HEK293 (cell line): ENCODE data around the gene TSEN2.

ENCODE experiments used
- EGR2 ChIP-seq: fragments of 450-650 bp; formaldehyde crosslinking; IDR thresholded peaks from 2 replicates; pipeline ENCODE4 v1.5.1; 2016; ENCODE audit warnings: low read depth, missing biosample characterization, missing genetic modification characterization
- GLI2 ChIP-seq: fragments of 450-650 bp; formaldehyde crosslinking; IDR thresholded peaks from 2 replicates; pipeline ENCODE4; 2017; ENCODE audit warnings: missing biosample characterization, missing genetic modification characterization, low read depth, borderline replicate concordance
- GLIS1 ChIP-seq: fragments of 450-650 bp; formaldehyde crosslinking; IDR thresholded peaks from 2 replicates; pipeline ENCODE4 v1.5.1; 2016; ENCODE audit warnings: missing biosample characterization, missing genetic modification characterization
- HIC1 ChIP-seq: fragments of 450-650 bp; formaldehyde crosslinking; IDR thresholded peaks from 2 replicates; pipeline ENCODE4 v1.5.1; 2016; ENCODE audit warnings: missing biosample characterization, missing genetic modification characterization
- KLF16 ChIP-seq: fragments of 450-650 bp; formaldehyde crosslinking; IDR thresholded peaks from 2 replicates; pipeline ENCODE4 v1.5.1; 2017; ENCODE audit warnings: missing biosample characterization, missing genetic modification characterization
- KLF17 ChIP-seq: fragments of 450-650 bp; formaldehyde crosslinking; IDR thresholded peaks from 2 replicates; pipeline ENCODE4 v1.5.1; 2016; ENCODE audit warnings: missing biosample characterization, missing genetic modification characterization
- KLF8 ChIP-seq: fragments of 450-650 bp; formaldehyde crosslinking; IDR thresholded peaks from 2 replicates; pipeline ENCODE4 v1.5.1; 2016; ENCODE audit warnings: missing biosample characterization, missing genetic modification characterization
- MYNN ChIP-seq: fragments of 450-650 bp; formaldehyde crosslinking; IDR thresholded peaks from 2 replicates; pipeline ENCODE4 v1.5.1; 2016; ENCODE audit warnings: missing biosample characterization, missing genetic modification characterization, borderline replicate concordance
- ZFP69B ChIP-seq: fragments of 450-650 bp; formaldehyde crosslinking; IDR thresholded peaks from 2 replicates; pipeline ENCODE4 v1.5.1; 2016; ENCODE audit warnings: missing biosample characterization, missing genetic modification characterization
- ZNF10 ChIP-seq: fragments of 450-650 bp; formaldehyde crosslinking; IDR thresholded peaks from 2 replicates; pipeline ENCODE4 v1.5.1; 2017; ENCODE audit warnings: missing biosample characterization, missing genetic modification characterization
- ZNF140 ChIP-seq: fragments of 450-650 bp; formaldehyde crosslinking; IDR thresholded peaks from 2 replicates; pipeline ENCODE4 v1.5.1; 2016; ENCODE audit warnings: missing biosample characterization, missing genetic modification characterization
- ZNF341 ChIP-seq: fragments of 450-650 bp; formaldehyde crosslinking; IDR thresholded peaks from 2 replicates; pipeline ENCODE4; 2016; ENCODE audit warnings: low read depth, missing biosample characterization, missing genetic modification characterization
- ZNF423 ChIP-seq: fragments of 450-650 bp; formaldehyde crosslinking; IDR thresholded peaks from 2 replicates; pipeline ENCODE4 v1.5.1; 2016; ENCODE audit warnings: missing biosample characterization, missing genetic modification characterization
- ZNF48 ChIP-seq: fragments of 450-650 bp; formaldehyde crosslinking; IDR thresholded peaks from 2 replicates; pipeline ENCODE4 v1.5.1; 2016; ENCODE audit warnings: missing biosample characterization, missing genetic modification characterization
- ZNF521 ChIP-seq: fragments of 450-650 bp; formaldehyde crosslinking; IDR thresholded peaks from 2 replicates; pipeline ENCODE4 v1.5.1; 2017; ENCODE audit warnings: missing biosample characterization, mild to moderate bottlenecking, missing genetic modification characterization
- ZNF560 ChIP-seq: fragments of 450-650 bp; formaldehyde crosslinking; IDR thresholded peaks from 2 replicates; pipeline ENCODE4 v1.5.1; 2017; ENCODE audit warnings: missing biosample characterization, missing genetic modification characterization, borderline replicate concordance
- ZNF571 ChIP-seq: fragments of 450-650 bp; formaldehyde crosslinking; IDR thresholded peaks from 2 replicates; pipeline ENCODE4 v1.5.0; 2017; ENCODE audit warnings: missing biosample characterization, missing genetic modification characterization
- ZNF660 ChIP-seq: fragments of 450-650 bp; IDR thresholded peaks from 2 replicates; pipeline ENCODE4 v1.5.1; 2018; ENCODE audit warnings: missing biosample characterization, mild to moderate bottlenecking, missing genetic modification characterization
- ZNF664 ChIP-seq: fragments of 450-650 bp; formaldehyde crosslinking; IDR thresholded peaks from 2 replicates; pipeline ENCODE4 v1.5.1; 2016; ENCODE audit warnings: missing biosample characterization, missing genetic modification characterization
- ZNF768 ChIP-seq: fragments of 450-650 bp; formaldehyde crosslinking; IDR thresholded peaks from 2 replicates; pipeline ENCODE4 v1.5.1; 2018; ENCODE audit warnings: missing biosample characterization, mild to moderate bottlenecking, missing genetic modification characterization
- ZNF777 ChIP-seq: fragments of 450-650 bp; formaldehyde crosslinking; IDR thresholded peaks from 2 replicates; pipeline ENCODE4 v1.5.1; 2017; ENCODE audit warnings: missing biosample characterization, missing genetic modification characterization, borderline replicate concordance
- ZSCAN23 ChIP-seq: fragments of 450-650 bp; formaldehyde crosslinking; IDR thresholded peaks from 2 replicates; pipeline ENCODE4 v1.5.1; 2016; ENCODE audit warnings: missing biosample characterization, missing genetic modification characterization
- TF ChIP-seq, protein P1 (sequence below): fragments of 450-650 bp; formaldehyde crosslinking; IDR thresholded peaks from 2 replicates; pipeline ENCODE4 v1.5.1; 2017; ENCODE audit warnings: missing biosample characterization, missing genetic modification characterization
- TF ChIP-seq, protein P2 (sequence below): fragments of 450-650 bp; formaldehyde crosslinking; IDR thresholded peaks from 2 replicates; pipeline ENCODE4 v1.5.1; 2016; ENCODE audit warnings: missing biosample characterization, missing genetic modification characterization
- TF ChIP-seq, protein P3 (sequence below): fragments of 450-650 bp; formaldehyde crosslinking; IDR thresholded peaks from 2 replicates; pipeline ENCODE4 v1.5.1; 2016; ENCODE audit warnings: missing biosample characterization, missing genetic modification characterization
- TF ChIP-seq, protein P4 (sequence below): fragments of 450-650 bp; formaldehyde crosslinking; IDR thresholded peaks from 2 replicates; pipeline ENCODE4 v1.5.1; 2016; ENCODE audit warnings: missing biosample characterization, missing genetic modification characterization
- TF ChIP-seq, protein P5 (sequence below): fragments of 450-650 bp; formaldehyde crosslinking; IDR thresholded peaks from 2 replicates; pipeline ENCODE4 v1.5.1; 2016; ENCODE audit warnings: missing biosample characterization, missing genetic modification characterization

The TSEN2 gene

GRCh38 chr3:12484198-12484982 is at the start of gene TSEN2 (continued):
- TF ChIP-seq, protein P1, sequence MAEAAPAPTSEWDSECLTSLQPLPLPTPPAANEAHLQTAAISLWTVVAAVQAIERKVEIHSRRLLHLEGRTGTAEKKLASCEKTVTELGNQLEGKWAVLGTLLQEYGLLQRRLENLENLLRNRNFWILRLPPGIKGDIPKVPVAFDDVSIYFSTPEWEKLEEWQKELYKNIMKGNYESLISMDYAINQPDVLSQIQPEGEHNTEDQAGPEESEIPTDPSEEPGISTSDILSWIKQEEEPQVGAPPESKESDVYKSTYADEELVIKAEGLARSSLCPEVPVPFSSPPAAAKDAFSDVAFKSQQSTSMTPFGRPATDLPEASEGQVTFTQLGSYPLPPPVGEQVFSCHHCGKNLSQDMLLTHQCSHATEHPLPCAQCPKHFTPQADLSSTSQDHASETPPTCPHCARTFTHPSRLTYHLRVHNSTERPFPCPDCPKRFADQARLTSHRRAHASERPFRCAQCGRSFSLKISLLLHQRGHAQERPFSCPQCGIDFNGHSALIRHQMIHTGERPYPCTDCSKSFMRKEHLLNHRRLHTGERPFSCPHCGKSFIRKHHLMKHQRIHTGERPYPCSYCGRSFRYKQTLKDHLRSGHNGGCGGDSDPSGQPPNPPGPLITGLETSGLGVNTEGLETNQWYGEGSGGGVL (tag by site-specific recombination): no peak
- TF ChIP-seq, protein P2, sequence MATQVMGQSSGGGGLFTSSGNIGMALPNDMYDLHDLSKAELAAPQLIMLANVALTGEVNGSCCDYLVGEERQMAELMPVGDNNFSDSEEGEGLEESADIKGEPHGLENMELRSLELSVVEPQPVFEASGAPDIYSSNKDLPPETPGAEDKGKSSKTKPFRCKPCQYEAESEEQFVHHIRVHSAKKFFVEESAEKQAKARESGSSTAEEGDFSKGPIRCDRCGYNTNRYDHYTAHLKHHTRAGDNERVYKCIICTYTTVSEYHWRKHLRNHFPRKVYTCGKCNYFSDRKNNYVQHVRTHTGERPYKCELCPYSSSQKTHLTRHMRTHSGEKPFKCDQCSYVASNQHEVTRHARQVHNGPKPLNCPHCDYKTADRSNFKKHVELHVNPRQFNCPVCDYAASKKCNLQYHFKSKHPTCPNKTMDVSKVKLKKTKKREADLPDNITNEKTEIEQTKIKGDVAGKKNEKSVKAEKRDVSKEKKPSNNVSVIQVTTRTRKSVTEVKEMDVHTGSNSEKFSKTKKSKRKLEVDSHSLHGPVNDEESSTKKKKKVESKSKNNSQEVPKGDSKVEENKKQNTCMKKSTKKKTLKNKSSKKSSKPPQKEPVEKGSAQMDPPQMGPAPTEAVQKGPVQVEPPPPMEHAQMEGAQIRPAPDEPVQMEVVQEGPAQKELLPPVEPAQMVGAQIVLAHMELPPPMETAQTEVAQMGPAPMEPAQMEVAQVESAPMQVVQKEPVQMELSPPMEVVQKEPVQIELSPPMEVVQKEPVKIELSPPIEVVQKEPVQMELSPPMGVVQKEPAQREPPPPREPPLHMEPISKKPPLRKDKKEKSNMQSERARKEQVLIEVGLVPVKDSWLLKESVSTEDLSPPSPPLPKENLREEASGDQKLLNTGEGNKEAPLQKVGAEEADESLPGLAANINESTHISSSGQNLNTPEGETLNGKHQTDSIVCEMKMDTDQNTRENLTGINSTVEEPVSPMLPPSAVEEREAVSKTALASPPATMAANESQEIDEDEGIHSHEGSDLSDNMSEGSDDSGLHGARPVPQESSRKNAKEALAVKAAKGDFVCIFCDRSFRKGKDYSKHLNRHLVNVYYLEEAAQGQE (tag by site-specific recombination): peak; percentile 49
- TF ChIP-seq ZSCAN23 (tag by site-specific recombination): no peak; the same call in 1 of the 2 replicates
- no peak for TF ChIP-seq ZNF48 (tag by site-specific recombination)
- no peak for TF ChIP-seq ZNF560 (tag by site-specific recombination)
- TF ChIP-seq, protein P3, sequence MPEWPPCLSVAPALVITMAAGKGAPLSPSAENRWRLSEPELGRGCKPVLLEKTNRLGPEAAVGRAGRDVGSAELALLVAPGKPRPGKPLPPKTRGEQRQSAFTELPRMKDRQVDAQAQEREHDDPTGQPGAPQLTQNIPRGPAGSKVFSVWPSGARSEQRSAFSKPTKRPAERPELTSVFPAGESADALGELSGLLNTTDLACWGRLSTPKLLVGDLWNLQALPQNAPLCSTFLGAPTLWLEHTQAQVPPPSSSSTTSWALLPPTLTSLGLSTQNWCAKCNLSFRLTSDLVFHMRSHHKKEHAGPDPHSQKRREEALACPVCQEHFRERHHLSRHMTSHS (tag by site-specific recombination): no peak
- peak; percentile 70 for TF ChIP-seq KLF16 (tag by site-specific recombination)
- TF ChIP-seq GLIS1 (tag by site-specific recombination): peak; percentile 77
- TF ChIP-seq ZNF521 (tag by site-specific recombination): no peak
- TF ChIP-seq GLI2 (tag by site-specific recombination): no peak
- TF ChIP-seq ZNF660 (tag by site-specific recombination): peak; percentile 55
- TF ChIP-seq, protein P4, sequence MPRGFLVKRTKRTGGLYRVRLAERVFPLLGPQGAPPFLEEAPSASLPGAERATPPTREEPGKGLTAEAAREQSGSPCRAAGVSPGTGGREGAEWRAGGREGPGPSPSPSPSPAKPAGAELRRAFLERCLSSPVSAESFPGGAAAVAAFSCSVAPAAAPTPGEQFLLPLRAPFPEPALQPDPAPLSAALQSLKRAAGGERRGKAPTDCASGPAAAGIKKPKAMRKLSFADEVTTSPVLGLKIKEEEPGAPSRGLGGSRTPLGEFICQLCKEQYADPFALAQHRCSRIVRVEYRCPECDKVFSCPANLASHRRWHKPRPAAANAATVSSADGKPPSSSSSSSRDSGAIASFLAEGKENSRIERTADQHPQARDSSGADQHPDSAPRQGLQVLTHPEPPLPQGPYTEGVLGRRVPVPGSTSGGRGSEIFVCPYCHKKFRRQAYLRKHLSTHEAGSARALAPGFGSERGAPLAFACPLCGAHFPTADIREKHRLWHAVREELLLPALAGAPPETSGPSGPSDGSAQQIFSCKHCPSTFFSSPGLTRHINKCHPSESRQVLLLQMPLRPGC (tag by site-specific recombination): no peak
- TF ChIP-seq ZNF10 (tag by site-specific recombination): peak; percentile 47; the same call in 1 of the 2 replicates
- no peak for TF ChIP-seq ZNF777
- TF ChIP-seq HIC1 (tag by site-specific recombination): no peak
- 0 out of 2 replicates have a peak, but pooled peaks have one; percentile 11 for TF ChIP-seq ZFP69B (tag by site-specific recombination)
- TF ChIP-seq ZNF768 (tag by site-specific recombination): no peak
- TF ChIP-seq ZNF664 (tag by site-specific recombination): no peak
- TF ChIP-seq, protein P5, sequence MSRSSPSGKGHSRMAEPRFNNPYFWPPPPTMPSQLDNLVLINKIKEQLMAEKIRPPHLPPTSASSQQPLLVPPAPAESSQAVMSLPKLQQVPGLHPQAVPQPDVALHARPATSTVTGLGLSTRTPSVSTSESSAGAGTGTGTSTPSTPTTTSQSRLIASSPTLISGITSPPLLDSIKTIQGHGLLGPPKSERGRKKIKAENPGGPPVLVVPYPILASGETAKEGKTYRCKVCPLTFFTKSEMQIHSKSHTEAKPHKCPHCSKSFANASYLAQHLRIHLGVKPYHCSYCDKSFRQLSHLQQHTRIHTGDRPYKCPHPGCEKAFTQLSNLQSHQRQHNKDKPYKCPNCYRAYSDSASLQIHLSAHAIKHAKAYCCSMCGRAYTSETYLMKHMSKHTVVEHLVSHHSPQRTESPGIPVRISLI (tag by site-specific recombination): no peak
- TF ChIP-seq EGR2 (tag by site-specific recombination): no peak
- peak; percentile 42; the same call in 1 of the 2 replicates for TF ChIP-seq KLF17 (tag by site-specific recombination)
- peak; percentile 44 for TF ChIP-seq ZNF341
- no peak for TF ChIP-seq ZNF423
- TF ChIP-seq ZNF571 (tag by site-specific recombination): no peak
- TF ChIP-seq MYNN (tag by site-specific recombination): peak; percentile 14; the same call in 1 of the 2 replicates
- TF ChIP-seq KLF8: 0 out of 2 replicates have a peak, but pooled peaks have one; percentile 31
- TF ChIP-seq ZNF140: no peak
